A673 (cell line): ENCODE results near the gene ACSF2. TPM values are rescaled to one million over a fixed set of nuclear protein-coding genes. Genes with fewer than 3 reads are reported as not detected.

ENCODE experiments used
- BruUV-seq: library from RNA; stranded (reverse); fragments of 400-500 nt; replicated peaks from 2 replicates; lab custom pipeline; 2021; lab: Mats Ljungman, UMichigan
- CTCF ChIA-PET: fragments of 300-600 bp; sonication (Branson Sonifier 250); formaldehyde crosslinking; loops from one replicate; lab custom pipeline; 2022; ENCODE audit warnings: antibody characterized with exemption; lab: Charles Lee
- POLR2A ChIA-PET: fragments of 300-600 bp; sonication (Branson Sonifier 250); formaldehyde crosslinking; loops from one replicate; lab custom pipeline; 2022; ENCODE audit warnings: antibody characterized with exemption; ENCODE audit not compliant: low non-redundant PET; lab: Charles Lee
- DNase-seq: peaks from one replicate; pipeline ENCODE4 v3.0.0-alpha.2; 2015; ENCODE audit warnings: low spot score
- H3K27ac ChIP-seq: fragments of 200-600 bp; sonication (generic); 2 replicates; pipeline ENCODE4 v1.5.1; 2016; ENCODE audit warnings: mixed run types, low read depth, mild to moderate bottlenecking, mixed read lengths, antibody characterized with exemption, low read length; ENCODE audit not compliant: poor library complexity, severe bottlenecking
- H3K27me3 ChIP-seq: fragments of 200-600 bp; sonication (generic); replicated peaks from 2 replicates; pipeline ENCODE4 v1.6.1; 2017; ENCODE audit warnings: mixed run types, low read depth, mild to moderate bottlenecking, mixed read lengths, antibody characterized with exemption, low read length; ENCODE audit not compliant: insufficient read depth, poor library complexity
- H3K36me3 ChIP-seq: fragments of 200-600 bp; sonication (generic); 2 replicates; pipeline ENCODE4 v1.6.1; 2016; ENCODE audit warnings: mixed run types, mild to moderate bottlenecking, mixed read lengths, antibody characterized with exemption, low read length; ENCODE audit not compliant: insufficient read depth, poor library complexity, severe bottlenecking
- H3K4me1 ChIP-seq: fragments of 200-600 bp; sonication (generic); 2 replicates; pipeline ENCODE4 v1.6.1; 2017; ENCODE audit warnings: mixed run types, mild to moderate bottlenecking, mixed read lengths, antibody characterized with exemption, low read length; ENCODE audit not compliant: insufficient read depth, poor library complexity, severe bottlenecking
- H3K4me3 ChIP-seq: fragments of 200-600 bp; sonication (generic); 2 replicates; pipeline ENCODE4 v1.5.1; 2016; ENCODE audit warnings: low read depth, mixed run types, mild to moderate bottlenecking, mixed read lengths, low read length; ENCODE audit not compliant: poor library complexity, severe bottlenecking
- H3K9me3 ChIP-seq: fragments of 200-600 bp; sonication (generic); 2 replicates; pipeline ENCODE4 v1.6.1; 2016; ENCODE audit warnings: mixed run types, low read depth, mild to moderate bottlenecking, mixed read lengths, antibody characterized with exemption, low read length; ENCODE audit not compliant: poor library complexity, severe bottlenecking
- EZH2 ChIP-seq: fragments of 200-600 bp; sonication (generic); IDR thresholded peaks from 2 replicates; pipeline ENCODE4 v1.6.1; 2017; ENCODE audit warnings: borderline replicate concordance, low read depth, mild to moderate bottlenecking, mixed read lengths, antibody characterized with exemption, low read length; ENCODE audit not compliant: poor library complexity, severe bottlenecking
- intact Hi-C: fragments of 100-400 bp; cut with micrococcal nuclease; formaldehyde crosslinking; loops from one replicate; pipeline ENCODE4 v1.10.0; 2022; ENCODE audit not compliant: unreplicated experiment
- total RNA-seq: library from RNA; stranded (reverse); gene quantifications from 2 replicates; pipeline ENCODE4 v1.2.3, GENCODE V29; 2021
- TF ChIP-seq, protein P1 (sequence below): fragments of 300-800, 200-600 bp; sonication (generic); conservative IDR thresholded peaks from 2 replicates; pipeline ENCODE4 v1.5.1; 2017; ENCODE audit warnings: low read depth, mild to moderate bottlenecking, antibody characterized with exemption, low read length, moderate library complexity, mixed read lengths

The ACSF2 gene
- total RNA-seq, 1 experiment from 2014 or later = 4.1 TPM

DNA sequence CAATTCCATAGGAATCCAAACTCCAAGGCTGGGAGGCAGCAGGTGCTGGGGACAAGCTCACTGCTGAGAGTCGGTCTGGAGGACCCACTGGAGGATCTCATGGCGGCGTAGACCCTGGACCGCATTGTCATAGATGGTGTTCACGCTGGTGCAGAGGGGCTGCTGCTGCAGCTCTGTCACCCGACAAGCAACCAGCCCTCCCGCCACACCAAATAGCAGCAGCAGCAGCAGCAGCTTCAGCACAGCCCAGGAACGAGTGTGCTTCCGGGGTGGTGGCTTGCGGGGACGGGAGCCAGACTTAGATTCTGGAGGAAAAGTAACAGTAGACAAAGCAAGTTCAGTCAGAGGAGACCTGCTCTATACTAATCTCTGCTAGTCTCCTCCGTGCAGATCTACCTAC lies 43.1 kb upstream of the ACSF2 start:
- CTCF ChIA-PET = no interaction called here
- Histone ChIP-seq H3K27me3 (no peaks in the 10 kb centered on the region), H3K4me3 (no peak overlapping the region), H3K4me1 (no peaks in the 10 kb centered on the region), H3K27ac (no peak overlapping the region), H3K9me3 (no peaks in the 10 kb centered on the region), H3K36me3 (peaks cover 87% of the 10 kb centered on the region)
- TF ChIP-seq, protein P1, sequence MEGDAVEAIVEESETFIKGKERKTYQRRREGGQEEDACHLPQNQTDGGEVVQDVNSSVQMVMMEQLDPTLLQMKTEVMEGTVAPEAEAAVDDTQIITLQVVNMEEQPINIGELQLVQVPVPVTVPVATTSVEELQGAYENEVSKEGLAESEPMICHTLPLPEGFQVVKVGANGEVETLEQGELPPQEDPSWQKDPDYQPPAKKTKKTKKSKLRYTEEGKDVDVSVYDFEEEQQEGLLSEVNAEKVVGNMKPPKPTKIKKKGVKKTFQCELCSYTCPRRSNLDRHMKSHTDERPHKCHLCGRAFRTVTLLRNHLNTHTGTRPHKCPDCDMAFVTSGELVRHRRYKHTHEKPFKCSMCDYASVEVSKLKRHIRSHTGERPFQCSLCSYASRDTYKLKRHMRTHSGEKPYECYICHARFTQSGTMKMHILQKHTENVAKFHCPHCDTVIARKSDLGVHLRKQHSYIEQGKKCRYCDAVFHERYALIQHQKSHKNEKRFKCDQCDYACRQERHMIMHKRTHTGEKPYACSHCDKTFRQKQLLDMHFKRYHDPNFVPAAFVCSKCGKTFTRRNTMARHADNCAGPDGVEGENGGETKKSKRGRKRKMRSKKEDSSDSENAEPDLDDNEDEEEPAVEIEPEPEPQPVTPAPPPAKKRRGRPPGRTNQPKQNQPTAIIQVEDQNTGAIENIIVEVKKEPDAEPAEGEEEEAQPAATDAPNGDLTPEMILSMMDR = no peak
- no peak for TF ChIP-seq EZH2
- POLR2A ChIA-PET = no interaction called here
- DNase-seq = no peak
- no TSS peak for BruUV-seq
- intact Hi-C loops = no loop called here

DNA sequence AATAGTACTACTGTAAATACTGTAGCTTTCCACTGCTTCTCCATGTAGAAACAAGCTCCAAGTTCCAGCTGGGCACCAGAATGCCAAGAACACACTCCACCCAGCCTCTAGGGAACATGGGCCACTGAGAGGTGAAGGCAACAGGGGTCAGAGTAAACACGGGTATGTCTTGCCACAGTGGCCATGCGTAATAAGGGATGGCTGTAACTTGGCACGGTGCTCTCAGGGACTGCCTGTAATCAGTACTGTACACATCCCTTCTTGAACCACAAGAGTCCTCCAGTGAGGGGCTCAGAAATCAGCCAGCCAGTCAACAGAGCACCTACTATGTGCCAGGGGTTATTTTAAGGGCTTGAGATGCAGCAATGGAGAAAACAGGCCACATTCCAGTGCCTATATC lies 39.5 kb upstream of the ACSF2 start:
- no TSS peak for BruUV-seq
- POLR2A ChIA-PET = no interaction called here
- H3K27me3 ChIP-seq = no peaks in the 10 kb centered on the region
- no peaks in the 10 kb centered on the region for H3K4me1 ChIP-seq
- H3K27ac ChIP-seq = no peak overlapping the region
- H3K36me3 ChIP-seq = peaks cover 92% of the 10 kb centered on the region
- no peak overlapping the region for H3K4me3 ChIP-seq
- no peaks in the 10 kb centered on the region for H3K9me3 ChIP-seq
- no peak for DNase-seq
- TF ChIP-seq EZH2 = no peak
- TF ChIP-seq, protein P1 = no peak
- CTCF ChIA-PET = no interaction called here
- intact Hi-C loops = no loop called here

- POLR2A ChIA-PET = no interaction called here
- CTCF ChIA-PET = interaction anchor here (1.0 kb wide), 1 partner anchor 8 kb away, joined by 4 read pairs; the partner anchor contains the start of gene LRRC59
Observed at GRCh38 chr17:50388728-50389127, 37.3 kb upstream of the ACSF2 start.

More at GRCh38 chr17:50388728-50389127, 37.3 kb upstream of the ACSF2 start:
- no peaks in the 10 kb centered on the region for H3K9me3 ChIP-seq
- TF ChIP-seq, protein P1 = no peak
- TF ChIP-seq EZH2 = no peak
- H3K4me1 ChIP-seq = no peaks in the 10 kb centered on the region
- peaks cover 92% of the 10 kb centered on the region for H3K36me3 ChIP-seq
- intact Hi-C loops = no loop called here
- H3K27me3 ChIP-seq = no peaks in the 10 kb centered on the region
- H3K4me3 ChIP-seq = no peak overlapping the region
- no TSS peak for BruUV-seq
- no peak overlapping the region for H3K27ac ChIP-seq
- no peak for DNase-seq
